Prostate gland (tissue), 2 donors: ENCODE results near the gene ZFAND2A.
"Not testable (repeated sequence)": the region's sequence is repeated elsewhere in the genome, so short reads cannot be mapped to it uniquely, and the experiment has no call there.

Experiments
- POLR2A ChIP-seq: fragments of 450-650 bp; IDR thresholded peaks from one replicate; pipeline ENCODE4 v1.6.1; 2016; ENCODE audit warnings: antibody characterized with exemption, mild to moderate bottlenecking
- POLR2AphosphoS5 ChIP-seq: sonication (generic); formaldehyde crosslinking; IDR thresholded peaks from one replicate; pipeline ENCODE4 v1.6.1; 2017; ENCODE audit warnings: antibody characterized with exemption
- TF ChIP-seq, protein P1 (sequence below), 4 experiments: fragments of 200-600 bp in 2 of 4; fragments of 450-650 bp in 2 of 4; sonication (generic) in 2 of 4; IDR thresholded peaks; 1 replicate in 3 of 4; 2 replicates in 1 of 4; pipeline ENCODE4 v1.5.1; 2016 to 2019; ENCODE audit warnings: antibody characterized with exemption in 4 of 4, mild to moderate bottlenecking in 2 of 4, moderate library complexity in 2 of 4

DNA sequence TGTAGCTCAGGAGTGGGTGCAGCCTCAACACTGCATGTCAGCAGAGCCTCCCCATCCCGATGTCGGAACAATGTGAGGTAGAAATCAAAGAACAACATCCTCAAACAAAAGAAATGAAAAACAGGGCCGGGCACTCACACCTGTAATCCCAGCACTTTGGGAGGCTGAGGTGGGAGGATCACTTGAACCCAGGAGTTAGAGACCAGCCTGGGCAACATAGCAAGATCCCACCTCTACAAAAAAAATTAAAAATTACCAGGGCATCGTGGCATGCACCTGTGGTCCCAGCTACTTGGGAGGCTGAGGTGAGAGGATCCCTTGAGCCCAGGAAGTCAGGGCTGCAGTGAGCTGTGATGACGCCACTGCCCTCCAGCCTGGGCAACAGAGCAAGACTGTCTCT lies 17.0 kb downstream of the ZFAND2A start:
- TF ChIP-seq, protein P1, sequence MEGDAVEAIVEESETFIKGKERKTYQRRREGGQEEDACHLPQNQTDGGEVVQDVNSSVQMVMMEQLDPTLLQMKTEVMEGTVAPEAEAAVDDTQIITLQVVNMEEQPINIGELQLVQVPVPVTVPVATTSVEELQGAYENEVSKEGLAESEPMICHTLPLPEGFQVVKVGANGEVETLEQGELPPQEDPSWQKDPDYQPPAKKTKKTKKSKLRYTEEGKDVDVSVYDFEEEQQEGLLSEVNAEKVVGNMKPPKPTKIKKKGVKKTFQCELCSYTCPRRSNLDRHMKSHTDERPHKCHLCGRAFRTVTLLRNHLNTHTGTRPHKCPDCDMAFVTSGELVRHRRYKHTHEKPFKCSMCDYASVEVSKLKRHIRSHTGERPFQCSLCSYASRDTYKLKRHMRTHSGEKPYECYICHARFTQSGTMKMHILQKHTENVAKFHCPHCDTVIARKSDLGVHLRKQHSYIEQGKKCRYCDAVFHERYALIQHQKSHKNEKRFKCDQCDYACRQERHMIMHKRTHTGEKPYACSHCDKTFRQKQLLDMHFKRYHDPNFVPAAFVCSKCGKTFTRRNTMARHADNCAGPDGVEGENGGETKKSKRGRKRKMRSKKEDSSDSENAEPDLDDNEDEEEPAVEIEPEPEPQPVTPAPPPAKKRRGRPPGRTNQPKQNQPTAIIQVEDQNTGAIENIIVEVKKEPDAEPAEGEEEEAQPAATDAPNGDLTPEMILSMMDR (IDR thresholded peaks at IDR 0.05), result not testable (repeated sequence)
- TF ChIP-seq POLR2A, POLR2AphosphoS5: not testable (repeated sequence)
